SK-N-MC (cell line): ENCODE results near the gene PDCD1.
A peak's percentile ranks its signal among the peaks of the same experiment; 100 is the strongest.
"Not testable (repeated sequence)": the region's sequence is repeated elsewhere in the genome, so short reads cannot be mapped to it uniquely, and the experiment has no call there.

Experiments
- DNase-seq: peaks from one replicate; pipeline ENCODE4 v3.0.0-alpha.2; 2011; ENCODE audit warnings: low read depth, low spot score
- H3K27ac ChIP-seq: fragments of 200-600 bp; sonication (generic); 2 replicates; pipeline ENCODE4 v1.5.1; 2016; ENCODE audit warnings: mixed run types
- H3K36me3 ChIP-seq: fragments of 200-600 bp; sonication (generic); 2 replicates; pipeline ENCODE4 v1.6.1; 2017; ENCODE audit warnings: antibody characterized with exemption, low read length, mixed read lengths; ENCODE audit not compliant: insufficient read depth
- H3K4me3 ChIP-seq: fragments of 200-600 bp; sonication (generic); 2 replicates; pipeline ENCODE4 v1.5.1; 2016
- H3K9ac ChIP-seq: fragments of 200-600 bp; sonication (generic); 2 replicates; pipeline ENCODE4 v1.8.0; 2017; ENCODE audit warnings: mixed run types, mixed read lengths; ENCODE audit not compliant: insufficient read length
- H3K9me3 ChIP-seq: fragments of 200-600 bp; sonication (generic); 2 replicates; pipeline ENCODE4 v1.6.1; 2017; ENCODE audit warnings: low read depth, mild to moderate bottlenecking, antibody characterized with exemption, low read length, moderate library complexity, mixed read lengths
- EZH2 ChIP-seq: fragments of 200-600 bp; sonication (generic); IDR thresholded peaks from one replicate; pipeline ENCODE4 v1.6.1; 2017; ENCODE audit warnings: antibody characterized with exemption
- FOXP2 ChIP-seq: optimal IDR thresholded peaks from 2 replicates; pipeline ENCODE3; 2011; ENCODE audit warnings: mild to moderate bottlenecking, moderate library complexity; ENCODE audit not compliant: insufficient read depth; ENCODE audit errors: extremely low read length, control extremely low read depth
- POLR2AphosphoS5 ChIP-seq: IDR thresholded peaks from 2 replicates; pipeline ENCODE4 v1.6.1; 2012; ENCODE audit warnings: mild to moderate bottlenecking, low read depth, low read length, borderline replicate concordance

The PDCD1 gene

DNA sequence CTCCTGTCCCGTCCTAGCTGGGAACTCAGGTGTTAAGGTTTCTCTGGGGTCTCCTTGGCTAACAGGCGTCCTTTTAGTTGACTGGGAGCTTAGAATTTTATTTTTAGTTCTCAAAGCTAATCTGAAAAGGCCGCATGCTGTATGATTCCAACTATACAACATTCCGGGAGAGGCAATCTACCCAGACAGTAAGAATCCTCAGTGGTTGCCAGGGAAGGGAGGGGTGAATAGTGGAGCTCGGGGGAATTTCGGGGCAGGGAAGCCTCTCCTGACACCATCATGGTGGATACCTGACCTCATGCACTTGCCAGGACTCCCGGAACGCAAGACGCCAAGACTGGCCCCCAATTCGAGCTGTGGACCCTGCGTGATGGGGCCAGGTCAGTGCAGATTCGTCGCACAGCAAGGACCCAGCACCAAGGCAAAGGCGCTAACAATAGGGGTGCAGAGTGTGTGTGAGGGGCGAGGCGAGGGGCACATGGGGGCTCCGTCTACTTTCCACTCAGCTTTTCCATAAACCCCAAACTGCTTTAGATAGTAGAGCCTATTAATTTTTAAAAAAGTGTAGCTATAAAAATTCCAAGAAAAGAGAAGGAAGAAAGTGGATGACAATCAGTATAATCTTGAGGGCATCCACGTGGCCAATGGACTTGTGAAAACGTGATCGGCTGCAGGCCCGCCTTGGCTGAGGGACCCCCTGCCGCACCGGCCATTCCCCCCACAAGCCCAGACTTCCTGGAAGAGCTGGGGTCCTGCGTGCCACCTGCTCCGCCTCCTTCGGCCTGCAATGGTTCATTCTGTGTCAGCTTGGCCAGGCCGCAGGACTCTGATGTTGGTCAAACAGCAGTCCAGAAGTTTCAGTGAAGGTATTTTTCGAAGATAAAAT lies 17.3 kb downstream of the PDCD1 start:
- no peak for TF ChIP-seq POLR2AphosphoS5
- Histone ChIP-seq H3K9me3 (no peaks in the 10 kb centered on the region), H3K9ac (no peak overlapping the region), H3K4me3 (no peak overlapping the region), H3K36me3 (no peaks in the 10 kb centered on the region), H3K27ac (no peak overlapping the region)
- no peak for DNase-seq

- Histone ChIP-seq H3K27ac (no peak overlapping the region), H3K36me3 (no peaks in the 10 kb centered on the region), H3K4me3 (no peak overlapping the region), H3K9ac (no peak overlapping the region), H3K9me3 (no peaks in the 10 kb centered on the region; the same call in 1 of the 2 replicates)
- TF ChIP-seq FOXP2, result no peak
- TF ChIP-seq EZH2, result no peak
- no peak for TF ChIP-seq POLR2AphosphoS5
- DNase-seq, result no peak
These were observed 21.3 kb downstream of the PDCD1 start for GRCh38 chr2:241837197-241837965.

DNA sequence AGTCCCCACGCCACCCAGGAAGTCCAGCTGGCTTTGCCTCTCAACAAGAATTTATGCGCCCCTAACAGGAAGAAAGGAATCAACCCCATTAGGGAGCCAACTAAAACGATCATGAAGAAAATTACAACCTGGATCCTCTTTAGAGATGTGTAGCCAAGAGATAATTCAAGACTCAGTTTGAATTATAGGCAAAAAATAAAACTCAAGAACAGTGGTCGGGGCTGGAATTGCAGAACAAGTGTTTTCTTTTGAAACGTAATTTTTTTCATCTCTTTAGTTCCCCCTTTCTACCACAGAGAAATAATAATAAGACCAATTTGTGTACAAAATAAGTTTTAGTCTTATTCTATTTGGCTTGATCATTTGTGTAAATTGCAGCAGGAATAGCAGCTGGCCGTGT lies 22.4 kb downstream of the PDCD1 start:
- DNase-seq, result no peak
- no peaks in the 10 kb centered on the region; the same call in 1 of the 2 replicates for H3K9me3 ChIP-seq
- no peak overlapping the region for H3K27ac ChIP-seq
- no peak overlapping the region for H3K4me3 ChIP-seq
- no peak for TF ChIP-seq POLR2AphosphoS5
- no peak for TF ChIP-seq FOXP2
- TF ChIP-seq EZH2, result no peak
- no peaks in the 10 kb centered on the region for H3K36me3 ChIP-seq
- H3K9ac ChIP-seq, result no peak overlapping the region

DNA sequence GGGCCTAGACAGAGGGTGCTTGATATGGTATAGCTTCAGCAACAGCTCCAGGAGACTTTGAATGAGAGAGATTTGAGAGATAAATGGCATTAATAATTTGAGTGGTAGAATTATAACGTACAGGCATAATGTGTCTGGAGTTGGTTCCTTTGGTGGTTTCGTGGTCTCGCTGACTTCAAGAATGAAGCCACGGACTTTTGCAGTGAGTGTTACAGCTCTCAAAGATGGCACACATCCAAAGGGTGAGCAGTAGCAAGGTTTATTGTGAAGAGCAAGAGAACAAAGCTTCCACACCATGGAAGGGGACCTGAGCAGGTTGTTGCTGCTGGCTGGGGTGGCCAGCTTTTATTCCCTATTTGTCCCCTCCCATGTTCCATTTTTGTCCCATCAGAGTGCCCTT lies 23.1 kb downstream of the PDCD1 start:
- H3K4me3 ChIP-seq, result no peak overlapping the region
- H3K36me3 ChIP-seq, result no peaks in the 10 kb centered on the region
- DNase-seq, result no peak
- H3K9me3 ChIP-seq, result no peaks in the 10 kb centered on the region; the same call in 1 of the 2 replicates
- H3K27ac ChIP-seq, result no peak overlapping the region
- TF ChIP-seq POLR2AphosphoS5 (no peak), FOXP2 (no peak), EZH2 (no peak)
- no peak overlapping the region for H3K9ac ChIP-seq

DNA sequence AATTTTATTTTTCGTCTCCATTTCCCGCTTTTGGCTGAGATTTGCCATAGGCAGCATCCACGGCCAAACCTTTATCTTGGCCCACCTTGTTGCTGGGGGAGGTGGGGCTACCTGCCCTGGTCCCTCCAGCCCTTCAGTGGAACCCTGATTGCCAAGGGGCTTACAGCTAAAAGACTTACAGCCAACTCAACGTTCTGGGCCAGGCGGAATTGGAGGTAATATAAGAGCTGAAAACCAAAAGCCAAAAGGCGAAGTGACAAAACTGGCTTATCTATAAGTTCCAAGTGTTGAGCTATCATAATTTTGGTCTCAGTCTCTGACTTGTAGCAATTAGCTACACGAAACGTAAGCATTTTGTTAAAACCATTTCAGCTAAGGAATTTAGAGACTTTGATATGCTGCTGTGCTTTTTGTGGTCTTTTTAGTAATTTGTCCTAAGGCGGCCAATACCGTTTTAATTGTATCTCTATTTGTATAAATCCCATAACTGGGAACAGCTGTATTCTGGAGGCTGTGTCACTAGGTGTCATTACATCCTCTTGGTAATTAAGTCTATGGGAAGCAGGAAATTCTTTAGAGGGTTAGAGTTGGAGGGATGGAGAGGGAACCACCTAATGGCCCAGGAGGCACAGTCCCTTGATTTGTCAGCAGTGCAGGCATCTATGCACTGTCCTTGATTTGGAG lies 24.0 kb downstream of the PDCD1 start:
- peak; percentile 68 for DNase-seq
- Histone ChIP-seq H3K36me3 (no peaks in the 10 kb centered on the region), H3K4me3 (peak overlapping the region; percentile 72), H3K9me3 (no peaks in the 10 kb centered on the region; the same call in 1 of the 2 replicates), H3K27ac (peak overlapping the region; percentile 93), H3K9ac (peak overlapping the region; percentile 4)
- TF ChIP-seq EZH2 (no peak), POLR2AphosphoS5 (no peak; the same call in 1 of the 2 replicates), FOXP2 (no peak)

GRCh38 chr2:241833756-241834526 lies 24.8 kb downstream of the PDCD1 start:
- H3K9ac ChIP-seq, result peak overlapping the region; percentile 27
- not testable (repeated sequence) for H3K9me3 ChIP-seq, H3K36me3 ChIP-seq
- DNase-seq, result peak; percentile 64
- TF ChIP-seq POLR2AphosphoS5, result peak; percentile 40
- peak overlapping the region; percentile 72 for H3K4me3 ChIP-seq
- peak overlapping the region; percentile 93 for H3K27ac ChIP-seq

GRCh38 chr2:241833101-241833663 lies 25.5 kb downstream of the PDCD1 start:
- no peak for DNase-seq
- H3K27ac ChIP-seq, result peak overlapping the region; percentile 93
- peak overlapping the region; percentile 27 for H3K9ac ChIP-seq
- H3K36me3 ChIP-seq, result no peaks in the 10 kb centered on the region
- TF ChIP-seq POLR2AphosphoS5, result no peak
- TF ChIP-seq FOXP2, result no peak
- no peak for TF ChIP-seq EZH2
- H3K9me3 ChIP-seq, result no peaks in the 10 kb centered on the region; the same call in 1 of the 2 replicates
- H3K4me3 ChIP-seq, result peak overlapping the region; percentile 72

DNA sequence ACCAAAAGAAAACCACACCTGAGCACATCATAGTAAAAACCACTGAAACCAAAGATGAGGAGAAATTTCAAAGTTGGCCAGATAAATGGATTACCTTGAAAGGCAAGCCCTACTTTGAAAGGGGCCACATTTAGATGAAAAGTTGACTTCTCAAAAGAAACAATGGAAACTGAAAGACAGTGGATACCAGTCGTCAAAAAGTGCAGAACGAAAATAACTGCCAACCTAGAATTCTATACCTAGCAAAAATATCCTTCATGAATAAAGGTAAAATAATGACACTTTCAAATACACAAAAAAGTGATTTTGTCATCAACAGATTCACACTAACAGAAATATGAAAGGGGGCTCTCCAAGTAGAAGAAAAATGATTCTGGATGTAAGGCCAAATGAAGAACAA lies 31.3 kb downstream of the PDCD1 start:
- Histone ChIP-seq H3K36me3 (no peaks in the 10 kb centered on the region), H3K27ac (no peak overlapping the region)
- TF ChIP-seq FOXP2, result no peak
- TF ChIP-seq POLR2AphosphoS5, result no peak
- no peak for TF ChIP-seq EZH2

DNA sequence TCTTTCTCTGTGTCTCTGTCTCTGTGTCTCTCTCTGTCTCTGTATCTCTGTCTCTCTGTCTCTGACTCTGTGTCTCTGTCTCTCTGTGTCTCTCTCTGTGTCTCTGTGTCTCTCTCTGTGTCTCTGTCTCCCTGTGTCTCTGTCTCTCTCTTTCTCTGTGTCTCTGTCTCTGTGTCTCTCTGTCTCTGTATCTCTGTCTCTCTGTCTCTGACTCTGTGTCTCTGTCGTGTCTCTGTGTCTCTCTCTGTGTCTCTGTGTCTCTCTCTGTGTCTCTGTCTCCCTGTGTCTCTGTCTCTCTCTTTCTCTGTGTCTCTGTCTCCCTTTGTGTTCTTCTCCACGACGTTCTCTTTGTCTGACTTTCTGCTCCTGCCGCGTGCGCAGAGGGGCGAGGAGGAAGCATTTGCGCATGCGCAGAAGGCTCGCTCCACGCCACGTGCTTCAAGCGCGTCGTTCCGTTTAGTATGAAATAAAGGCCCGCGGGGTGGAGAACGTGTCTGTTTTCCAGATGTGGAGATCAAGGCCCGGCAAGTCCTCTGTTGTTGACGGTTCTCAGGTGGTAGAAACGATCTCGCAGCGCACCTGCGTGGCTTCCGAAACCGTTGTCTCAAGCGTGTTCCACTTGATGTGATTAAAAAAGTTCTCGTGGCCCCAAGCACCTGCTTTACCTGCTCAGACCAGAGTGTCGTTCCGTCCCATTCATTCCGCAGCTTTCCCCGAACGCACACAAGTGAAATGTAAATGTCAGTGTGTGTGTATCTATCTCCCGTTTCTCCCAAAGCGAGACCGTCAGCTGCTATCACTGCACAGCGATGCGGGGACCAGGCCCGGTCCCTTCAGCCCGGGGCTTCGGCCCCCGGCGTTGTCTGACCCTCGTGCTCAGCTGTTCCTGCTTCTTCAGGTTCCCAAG lies 34.9 kb downstream of the PDCD1 start:
- not testable (repeated sequence) for DNase-seq, H3K4me3 ChIP-seq, H3K36me3 ChIP-seq, H3K27ac ChIP-seq, H3K9ac ChIP-seq, H3K9me3 ChIP-seq

More for the DNA sequence above, 31.3 kb downstream of the PDCD1 start:
- Histone ChIP-seq H3K9me3 (peaks cover 3% of the 10 kb centered on the region), H3K9ac (no peak overlapping the region), H3K4me3 (no peak overlapping the region)
- no peak for DNase-seq
